Mammary epithelial cell (primary cell): ENCODE measurements around the gene AGPS.

Experiments used
- CTCF ChIP-seq, 2 donors: IDR thresholded peaks in 1 of 2; conservative IDR thresholded peaks in 1 of 2; 2 replicates each; pipeline ENCODE4 v1.5.1; 2011 to 2012; ENCODE audit warnings: inconsistent platforms in 2 of 2, low read length in 2 of 2, mild to moderate bottlenecking in 2 of 2, control low read depth in 1 of 2, low read depth in 1 of 2; ENCODE audit not compliant: insufficient read depth in 1 of 2; ENCODE audit errors: extremely low read depth in 1 of 2
- EZH2 ChIP-seq: IDR thresholded peaks from 2 replicates; pipeline ENCODE4 v1.6.1; 2012; ENCODE audit warnings: low read length, inconsistent platforms, borderline replicate concordance

- TF ChIP-seq CTCF (conservative IDR thresholded peaks at IDR 0.05 in 1 of 2, IDR thresholded peaks at IDR 0.05 in 1 of 2; ENCODE audit: extremely low read depth in 1 of 2, insufficient read depth in 1 of 2, low read depth in 1 of 2, low read length in 2 of 2) (no peak), EZH2 (no peak)
These were observed 11.3 kb downstream of the AGPS start for GRCh38 chr2:177403838-177404237.
